Stimulated activated CD8-positive, alpha-beta memory T cell treated with anti-CD3 and anti-CD28 coated beads, Interleukin-4, amount 100 ng/mL, for 4 hours (primary cell): ENCODE data around the gene MBD3.

Experiments used
- DNase-seq, 2 donors: peaks; one replicate each; pipeline ENCODE4 v3.0.0-alpha.2; 2020; ENCODE audit warnings: low read depth in 2 of 2, low spot score in 1 of 2

Gene MBD3

GRCh38 chr19:1574354-1575136 lies 18.1 kb downstream of the MBD3 start:
- DNase-seq = no peak

GRCh38 chr19:1572795-1573194 lies 19.9 kb downstream of the MBD3 start:
- no peak for DNase-seq

- DNase-seq = no peak
Measured at GRCh38 chr19:1571358-1571757, 21.3 kb downstream of the MBD3 start.

GRCh38 chr19:1570836-1571235 lies 21.8 kb downstream of the MBD3 start:
- DNase-seq = no peak

- no peak for DNase-seq
Measured at GRCh38 chr19:1569997-1570396, 22.7 kb downstream of the MBD3 start.

GRCh38 chr19:1568320-1569019 lies 24.2 kb downstream of the MBD3 start, which contains the start of gene MEX3D:
MEX3D (minus strand) TSS chr19:1568325; CDS start chr19:1568058, 267 bp downstream.
- DNase-seq = peak; percentile 51 to 61

GRCh38 chr19:1567848-1568227 lies 24.8 kb downstream of the MBD3 start:
- no peak for DNase-seq

- no peak for DNase-seq
Measured at GRCh38 chr19:1567116-1567847, 25.4 kb downstream of the MBD3 start.

- no peak for DNase-seq
Measured at GRCh38 chr19:1566392-1567115, 26.1 kb downstream of the MBD3 start.

GRCh38 chr19:1563251-1563650 lies 29.4 kb downstream of the MBD3 start:
- no peak for DNase-seq

- no peak for DNase-seq
Measured at GRCh38 chr19:1561236-1561842, 31.3 kb downstream of the MBD3 start.

- DNase-seq = no peak
Measured at GRCh38 chr19:1560286-1560882, 32.3 kb downstream of the MBD3 start.

- DNase-seq = no peak
Measured at GRCh38 chr19:1558552-1558951, 34.1 kb downstream of the MBD3 start.

- DNase-seq = no peak
Measured at GRCh38 chr19:1556390-1557070, 36.1 kb downstream of the MBD3 start.

GRCh38 chr19:1555487-1556389 lies 36.9 kb downstream of the MBD3 start:
- DNase-seq = no peak

GRCh38 chr19:1554968-1555367 lies 37.7 kb downstream of the MBD3 start:
- DNase-seq = no peak

GRCh38 chr19:1553415-1553814 lies 39.2 kb downstream of the MBD3 start:
- DNase-seq = no peak

- no peak for DNase-seq
Measured at GRCh38 chr19:1551068-1552040, 41.3 kb downstream of the MBD3 start.
